HG03108 (cell line): ENCODE results near the gene APBB2.
"Not testable (repeated sequence)": the region's sequence is repeated elsewhere in the genome, so short reads cannot be mapped to it uniquely, and the experiment has no call there.

Experiments
- ATAC-seq: cut with Tn5 transposase; IDR thresholded peaks from one replicate; pipeline ENCODE4 v1.9.1; 2021; ENCODE audit warnings: moderate library complexity; ENCODE audit not compliant: unreplicated experiment

APBB2 gene

DNA sequence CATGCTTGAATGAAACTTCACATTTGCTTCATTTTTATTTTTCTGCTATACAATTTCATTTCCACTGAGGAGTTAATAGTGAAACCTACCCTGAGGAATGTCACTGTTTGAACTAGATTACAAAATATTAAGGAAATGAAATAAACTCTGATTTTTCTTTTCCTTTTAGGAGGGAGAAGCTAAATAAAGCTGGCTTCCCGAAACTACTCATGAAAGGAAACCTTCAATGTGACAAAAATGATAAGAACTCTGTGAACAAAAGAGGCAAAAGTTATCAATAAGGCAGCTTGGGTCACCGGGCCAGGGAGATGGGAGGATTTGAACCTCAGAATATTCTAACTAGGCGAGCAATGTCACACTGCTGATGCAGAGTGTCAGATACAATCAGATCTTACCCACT is 185.2 kb downstream of the APBB2 start:
- no peak for ATAC-seq

DNA sequence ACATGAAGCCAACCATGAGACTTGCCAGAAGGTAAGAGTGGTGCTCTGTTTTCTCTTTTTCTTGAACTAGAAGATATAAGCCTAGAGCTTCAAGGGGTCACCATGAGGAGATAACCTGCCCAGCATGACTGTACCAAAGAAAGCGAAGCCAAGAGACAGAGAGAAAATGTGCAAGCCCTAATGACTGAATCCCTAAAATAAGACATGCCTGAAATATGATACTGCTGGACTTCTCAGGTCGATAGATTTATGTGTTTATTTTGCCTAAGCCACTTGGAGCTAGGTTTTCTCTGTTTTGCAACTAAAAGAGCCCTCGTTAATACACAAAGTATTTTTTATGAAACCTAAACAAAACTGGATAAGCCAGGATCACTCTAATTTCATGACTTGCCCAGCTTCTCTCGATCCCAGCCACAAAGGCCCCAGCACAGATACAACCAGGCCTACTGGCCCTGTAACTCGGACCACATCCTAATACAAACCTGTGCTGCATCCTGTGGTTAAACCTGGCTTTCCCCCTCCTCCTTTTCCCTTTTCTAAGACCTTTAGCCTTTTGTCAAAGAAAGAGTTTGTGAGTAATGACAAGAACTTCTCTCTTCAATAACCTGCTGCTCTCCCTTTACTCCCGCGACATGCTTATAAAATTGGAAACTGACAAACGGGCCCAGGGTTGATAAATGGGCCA is 185.8 kb downstream of the APBB2 start:
- ATAC-seq: no peak

DNA sequence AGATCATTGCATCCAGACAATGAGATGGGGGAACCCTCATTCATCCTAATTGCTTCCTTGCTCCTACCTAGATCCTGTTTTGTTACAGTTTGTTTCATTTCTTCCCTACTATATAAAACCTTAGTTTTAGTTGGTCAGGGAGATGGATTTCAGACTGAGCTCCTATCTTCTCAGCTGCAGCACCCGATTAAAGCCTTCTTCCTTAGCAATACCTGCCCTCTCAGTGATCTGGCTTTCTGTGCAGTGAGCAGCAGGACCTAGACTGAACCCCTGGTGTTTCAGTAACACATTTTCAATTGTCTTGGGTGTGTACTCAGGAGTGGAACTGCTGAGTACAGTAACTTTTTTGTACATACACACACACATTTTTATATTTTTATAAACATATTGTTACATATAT is 187.4 kb downstream of the APBB2 start:
- no peak for ATAC-seq

DNA sequence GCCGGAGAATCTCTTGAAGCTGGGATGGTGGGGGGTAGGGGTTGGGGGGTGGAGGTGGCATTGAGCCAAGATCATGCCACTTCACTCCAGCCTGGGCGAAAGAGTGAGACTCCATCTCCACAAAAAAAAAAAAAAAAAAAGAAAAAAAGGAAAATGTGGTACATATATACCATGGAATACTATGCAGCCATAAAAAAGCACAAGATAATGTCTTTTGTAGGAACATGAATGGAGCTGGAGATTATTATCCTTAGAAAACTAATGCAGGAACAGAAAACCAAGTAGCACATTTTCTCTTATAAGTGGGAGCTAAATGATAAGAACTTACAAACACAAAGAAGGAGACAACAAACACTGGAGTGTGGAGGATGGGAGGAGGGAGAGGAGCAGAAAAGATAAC is 188.5 kb downstream of the APBB2 start:
- ATAC-seq: no peak

DNA sequence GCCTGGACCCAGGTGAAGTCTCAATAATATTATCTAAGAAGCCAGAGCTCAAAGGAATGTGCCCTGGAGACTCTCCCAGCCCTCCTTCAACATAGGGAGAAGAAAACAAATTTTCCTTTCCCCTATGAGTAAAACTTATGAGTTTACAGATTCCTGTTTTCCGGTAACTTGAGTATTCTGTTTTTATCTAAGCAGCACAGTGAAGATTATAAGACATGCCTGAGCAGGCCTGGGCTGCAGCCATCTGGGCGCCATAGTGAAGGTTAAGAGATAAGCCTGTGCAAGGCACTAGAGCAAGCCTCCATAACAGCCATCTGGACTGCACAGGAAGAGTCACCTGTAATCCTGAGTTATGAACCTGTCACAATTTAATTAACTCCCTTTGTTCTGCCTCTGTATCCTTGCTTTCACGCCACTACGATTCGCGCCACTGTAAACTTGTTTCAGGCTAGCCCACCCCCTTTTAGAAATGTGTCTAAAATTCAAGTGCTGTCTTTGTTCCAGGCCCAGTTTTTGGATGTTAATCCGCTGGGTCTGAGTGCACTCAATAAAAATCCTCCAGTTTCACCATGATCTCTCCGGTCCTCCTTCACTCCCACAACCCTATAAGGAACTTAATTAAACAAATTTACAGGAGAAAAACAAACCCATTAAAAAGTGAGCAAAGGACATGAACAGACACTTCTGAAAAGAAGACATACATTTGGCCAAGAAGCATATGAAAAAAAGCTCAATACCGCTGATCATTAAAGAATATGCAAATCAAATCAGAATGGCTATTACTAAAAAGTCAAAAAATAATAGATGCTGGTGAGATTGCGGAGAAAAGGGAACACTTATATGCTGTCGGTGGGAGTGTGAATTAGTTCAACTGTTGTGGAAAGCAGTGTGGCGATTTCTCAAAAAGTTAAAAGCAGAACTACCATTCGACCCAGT is 189.5 kb downstream of the APBB2 start:
- no peak for ATAC-seq

DNA sequence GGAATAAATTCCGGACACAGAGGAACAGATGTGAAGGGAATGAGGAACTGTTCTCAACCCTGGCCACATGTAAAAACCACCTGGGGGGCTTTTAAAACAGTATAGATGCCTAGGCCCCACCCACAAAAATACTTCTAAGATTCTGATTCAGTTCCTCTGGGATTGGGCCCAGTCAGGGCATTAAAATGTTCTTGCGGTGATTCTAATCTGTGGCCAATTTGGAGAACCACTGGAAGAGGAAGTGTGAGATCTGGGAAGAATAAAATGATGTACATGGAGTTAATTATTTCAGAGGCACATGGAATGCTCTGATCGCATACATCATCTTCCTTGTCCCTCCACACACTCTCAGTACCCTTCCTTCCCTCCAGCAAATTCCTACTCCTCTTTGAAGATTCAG is 192.2 kb downstream of the APBB2 start:
- ATAC-seq: no peak

DNA sequence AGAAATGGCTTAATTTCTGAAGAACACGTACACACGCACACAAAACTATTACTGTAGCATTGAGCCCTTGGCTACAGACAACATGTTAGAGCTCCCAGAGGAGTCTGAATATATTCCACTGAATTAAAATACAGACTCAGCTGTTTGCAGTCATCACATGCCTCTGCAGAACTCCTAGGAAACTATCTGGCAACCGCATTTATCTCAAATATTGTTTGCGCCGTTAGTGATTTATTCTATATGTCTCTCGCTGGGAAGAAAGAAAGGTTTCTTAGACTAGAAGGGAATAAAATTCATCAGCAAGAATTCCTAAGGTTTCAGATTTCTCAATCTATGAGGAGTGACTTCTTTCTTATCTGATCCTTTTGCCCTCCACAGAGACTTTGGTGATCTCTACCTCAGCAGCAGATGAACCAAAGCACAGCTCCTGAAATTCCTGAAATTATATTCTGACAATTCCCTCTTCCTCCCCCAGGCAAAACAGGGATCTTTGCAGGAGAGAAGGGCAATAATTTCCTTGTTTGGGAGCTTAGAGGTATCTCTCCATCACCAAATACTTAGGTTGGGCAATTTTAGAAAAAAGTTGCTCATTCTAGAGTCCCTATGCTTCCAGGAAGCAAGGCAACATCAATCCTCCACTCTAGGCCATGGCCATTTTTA is 199.2 kb downstream of the APBB2 start:
- no peak for ATAC-seq

DNA sequence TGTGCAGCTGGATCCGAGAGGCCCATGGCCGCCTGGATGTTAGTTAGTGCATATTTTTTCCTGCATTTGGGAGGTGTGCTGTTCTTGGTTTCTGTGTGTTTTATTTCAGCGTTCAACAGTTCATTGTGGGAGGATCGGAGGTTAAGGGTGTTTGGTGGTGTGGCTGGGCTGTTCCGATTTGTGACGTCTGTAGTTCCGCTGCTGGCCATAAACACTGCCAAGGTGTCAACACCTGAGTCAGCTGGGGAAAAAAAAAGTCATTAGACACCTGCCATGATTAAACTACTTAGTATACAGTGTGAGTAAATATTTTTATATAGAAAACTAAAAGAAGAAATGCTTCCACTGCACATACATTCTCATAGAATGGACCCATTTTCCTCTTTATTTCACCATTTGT is 200.2 kb downstream of the APBB2 start:
- no peak for ATAC-seq

DNA sequence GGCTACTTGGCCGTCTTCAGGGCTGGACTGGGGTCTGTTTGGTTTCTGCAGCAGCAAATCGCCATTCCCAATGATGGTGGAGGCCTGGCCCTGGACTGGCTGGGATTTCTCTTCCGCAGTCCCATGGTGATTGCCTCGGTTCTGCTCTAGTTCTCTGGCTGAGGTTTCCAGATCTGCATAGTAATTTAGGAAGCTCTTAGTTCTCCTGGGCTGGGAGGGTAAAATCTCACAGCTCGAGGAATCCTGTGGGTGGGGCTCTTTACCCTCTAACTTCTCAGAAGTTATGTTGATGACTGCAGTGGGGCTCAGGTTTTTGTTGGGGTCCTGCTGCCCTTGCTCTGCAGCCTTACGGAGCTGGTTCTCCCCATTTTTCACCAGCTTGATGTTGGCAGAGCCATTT is 200.6 kb downstream of the APBB2 start:
- no peak for ATAC-seq

DNA sequence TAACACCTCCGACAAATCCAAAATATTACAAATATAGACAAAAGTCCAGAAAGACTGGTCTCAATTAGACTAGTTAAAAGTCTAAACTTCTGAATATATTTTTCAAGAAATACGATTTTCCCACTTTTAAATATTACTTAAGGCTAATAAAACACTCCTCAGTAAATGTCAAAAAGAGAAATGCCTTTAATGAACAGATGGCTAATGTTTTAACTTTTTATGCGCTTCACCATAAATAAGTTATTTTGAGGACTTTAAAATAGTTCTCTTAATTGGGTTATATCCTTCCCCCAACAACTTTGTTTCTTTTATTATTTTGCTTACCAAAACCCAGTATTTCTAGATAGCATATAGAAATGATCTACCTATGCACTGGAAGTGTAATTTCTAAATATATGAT is 201.4 kb downstream of the APBB2 start:
- no peak for ATAC-seq

DNA sequence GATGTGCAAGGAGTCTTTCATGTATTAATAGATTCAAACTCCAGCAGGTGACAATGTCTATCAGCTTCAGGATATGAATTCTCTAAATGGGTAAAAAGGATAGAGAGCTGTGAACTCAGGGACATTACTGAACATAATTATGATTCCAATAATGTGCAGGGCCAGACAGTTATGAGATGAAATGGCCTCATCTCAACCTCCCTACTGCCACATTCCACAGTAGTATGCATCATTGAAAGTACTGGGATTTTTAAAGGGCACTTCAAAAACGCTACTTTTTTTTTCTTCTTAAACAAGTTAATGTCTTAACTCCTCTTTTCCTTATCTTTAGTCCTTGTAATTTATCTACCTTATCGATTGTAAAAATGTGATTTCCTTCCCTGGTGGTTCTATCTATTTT is 202.0 kb downstream of the APBB2 start:
- ATAC-seq: no peak

DNA sequence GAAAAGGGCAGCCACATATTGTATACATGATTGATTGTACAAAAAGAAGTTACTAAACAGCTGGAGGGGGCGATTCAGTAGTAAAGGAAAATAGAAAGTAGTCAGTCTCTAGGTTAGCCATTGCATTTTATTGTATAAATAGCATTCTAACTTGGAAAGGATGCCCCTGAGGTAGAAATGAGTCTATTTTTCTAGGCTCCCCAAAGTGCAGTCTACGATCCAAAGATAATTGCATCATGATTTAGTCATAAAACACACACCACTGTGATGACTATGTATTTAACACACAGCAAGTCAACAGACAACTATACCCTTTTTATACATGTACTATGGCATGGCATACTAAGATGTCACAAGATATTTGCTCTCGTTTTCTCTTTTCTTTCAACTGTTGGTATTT is 204.9 kb downstream of the APBB2 start:
- ATAC-seq: no peak

DNA sequence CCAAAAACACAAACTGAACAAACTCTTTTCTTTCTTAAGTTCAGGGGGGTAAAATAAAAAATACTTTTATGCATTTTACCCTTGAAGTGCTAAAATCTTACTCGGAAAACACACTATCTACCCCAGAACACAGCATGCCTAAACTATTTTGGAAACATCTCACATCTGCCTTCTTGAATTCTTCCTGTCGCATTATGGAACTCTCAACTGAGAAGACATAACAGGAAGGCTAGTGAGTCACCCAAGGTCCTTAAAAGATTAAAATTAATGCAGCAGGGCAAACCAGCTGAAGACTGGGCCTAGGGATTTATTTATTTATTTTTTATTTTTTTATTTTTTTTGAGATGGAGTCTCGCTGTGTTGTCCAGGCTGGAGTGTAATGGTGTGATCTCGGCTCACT is 208.2 kb downstream of the APBB2 start:
- no peak for ATAC-seq

DNA sequence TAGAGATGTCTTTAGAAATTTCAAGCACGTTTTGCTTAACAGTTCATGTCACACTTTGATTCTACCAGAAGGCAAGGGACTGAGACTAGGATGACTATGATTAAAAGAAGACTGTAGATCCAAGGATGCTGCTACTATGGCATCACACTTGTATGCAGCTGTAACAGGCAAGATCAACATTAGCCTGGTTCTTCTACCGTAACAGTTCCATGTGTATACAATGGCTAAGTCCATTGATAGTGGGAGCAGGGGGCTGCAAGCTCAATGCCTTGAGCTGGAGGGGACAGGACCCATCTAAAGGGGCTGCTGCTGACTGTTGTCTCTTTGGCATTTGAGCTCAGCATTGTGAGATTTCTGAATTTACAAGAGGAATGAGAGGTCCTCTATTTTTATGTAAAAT is 212.0 kb downstream of the APBB2 start:
- ATAC-seq: no peak

DNA sequence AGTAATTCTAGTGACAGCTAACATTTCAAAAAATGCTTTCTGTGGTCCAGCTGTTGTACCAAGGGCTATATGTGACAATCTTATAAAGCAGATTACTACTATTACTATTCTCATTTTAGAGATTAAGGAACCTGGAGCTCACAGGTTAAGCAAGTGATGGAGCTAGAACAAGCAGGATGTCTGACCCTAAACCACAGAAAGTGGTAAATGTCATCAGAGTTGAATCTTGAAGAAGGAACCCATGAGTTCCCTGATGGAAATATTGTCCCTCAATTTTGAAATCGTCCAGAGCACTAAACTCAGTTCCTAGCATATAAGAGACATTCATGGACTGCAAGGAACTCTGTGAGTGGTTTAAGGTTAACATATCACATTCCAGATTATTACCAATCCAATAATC is 214.0 kb downstream of the APBB2 start:
- ATAC-seq: no peak

DNA sequence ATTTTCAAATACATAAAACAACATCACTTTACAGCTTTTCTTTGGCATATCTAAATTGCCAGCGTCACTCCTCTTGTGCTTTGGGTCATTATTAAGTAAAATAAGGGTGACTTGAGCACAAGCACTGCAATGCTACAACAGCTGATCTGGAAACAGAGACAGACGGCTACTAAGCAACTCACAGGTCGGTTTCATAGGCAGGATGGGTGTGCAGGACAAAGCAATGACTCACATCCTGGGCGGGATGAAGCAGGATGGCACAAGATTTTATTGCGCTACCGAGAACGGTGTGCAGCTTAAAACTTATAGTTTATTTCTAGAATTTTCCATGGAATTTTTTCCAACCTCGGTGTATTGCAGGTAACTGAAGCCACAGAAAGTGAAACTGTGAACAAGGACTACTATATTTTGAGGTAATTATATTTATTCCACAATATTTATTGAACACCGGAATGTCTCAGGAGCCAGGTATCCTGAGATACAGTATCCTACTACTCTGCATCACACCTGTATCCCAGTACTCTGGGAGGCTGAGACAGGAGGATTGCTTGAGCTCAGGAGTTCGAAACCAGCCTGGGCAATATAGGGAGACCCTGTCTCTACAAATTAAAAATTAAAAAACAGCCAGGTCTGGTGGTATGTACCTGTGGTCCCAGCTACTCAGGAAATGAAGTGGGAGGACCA is 215.5 kb downstream of the APBB2 start:
- no peak for ATAC-seq

DNA sequence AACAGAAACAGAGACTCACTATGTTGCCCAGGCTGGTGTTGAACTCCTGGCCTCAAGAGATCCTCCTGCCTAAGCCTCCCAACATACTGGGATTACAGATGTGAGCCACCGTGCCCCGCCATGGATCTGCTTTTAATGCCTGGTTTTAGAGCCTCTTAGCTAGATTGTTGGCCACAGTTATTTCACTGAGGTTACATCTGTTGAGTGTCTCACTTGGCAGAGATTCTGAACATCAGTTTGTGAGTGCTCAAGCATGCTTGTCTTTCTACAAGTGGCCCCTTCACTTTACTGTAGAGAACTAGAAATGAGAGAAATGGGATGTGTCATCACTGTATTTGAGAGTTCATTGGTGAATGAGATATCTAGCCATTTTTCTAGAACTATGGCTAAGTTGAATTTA is 218.5 kb downstream of the APBB2 start:
- ATAC-seq: no peak

DNA sequence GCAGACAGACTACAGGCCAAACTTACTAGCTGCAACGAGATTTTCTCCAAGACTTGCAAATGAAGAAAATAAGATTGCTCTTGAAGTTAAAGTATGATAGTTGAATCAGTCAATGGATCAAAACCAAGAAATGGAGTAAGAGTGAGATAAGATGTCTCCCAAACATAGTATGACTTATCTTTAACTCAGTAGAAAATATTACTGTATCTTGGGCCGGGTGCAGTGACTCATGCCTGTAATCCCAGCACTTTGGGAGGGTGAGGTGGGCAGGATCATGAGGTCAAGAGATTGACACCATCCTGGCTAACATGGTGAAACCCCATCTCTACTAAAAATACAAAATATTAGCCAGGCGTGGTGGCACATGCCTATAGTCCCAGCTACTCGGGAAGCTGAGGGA is 220.0 kb downstream of the APBB2 start:
- not testable (repeated sequence) for ATAC-seq

DNA sequence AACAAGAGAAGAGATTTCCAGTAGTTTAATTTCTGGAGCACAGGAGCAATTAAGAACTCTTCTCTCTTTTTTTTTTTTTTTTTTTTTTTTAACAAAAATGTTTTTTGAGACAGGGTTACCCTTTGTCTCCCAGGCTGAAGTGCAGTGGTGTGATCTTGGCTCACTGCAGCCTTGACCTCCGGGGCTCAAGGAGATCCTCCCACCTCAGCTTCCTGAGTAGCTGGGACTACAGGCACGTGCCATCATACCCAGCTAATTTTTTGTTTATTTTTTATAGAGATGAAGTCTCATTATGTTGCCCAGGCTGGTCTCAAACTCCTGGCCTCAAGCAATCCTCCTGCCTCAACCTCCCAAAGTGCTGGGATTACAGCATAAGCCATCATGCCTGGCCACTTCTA is 221.0 kb downstream of the APBB2 start:
- not testable (repeated sequence) for ATAC-seq

DNA sequence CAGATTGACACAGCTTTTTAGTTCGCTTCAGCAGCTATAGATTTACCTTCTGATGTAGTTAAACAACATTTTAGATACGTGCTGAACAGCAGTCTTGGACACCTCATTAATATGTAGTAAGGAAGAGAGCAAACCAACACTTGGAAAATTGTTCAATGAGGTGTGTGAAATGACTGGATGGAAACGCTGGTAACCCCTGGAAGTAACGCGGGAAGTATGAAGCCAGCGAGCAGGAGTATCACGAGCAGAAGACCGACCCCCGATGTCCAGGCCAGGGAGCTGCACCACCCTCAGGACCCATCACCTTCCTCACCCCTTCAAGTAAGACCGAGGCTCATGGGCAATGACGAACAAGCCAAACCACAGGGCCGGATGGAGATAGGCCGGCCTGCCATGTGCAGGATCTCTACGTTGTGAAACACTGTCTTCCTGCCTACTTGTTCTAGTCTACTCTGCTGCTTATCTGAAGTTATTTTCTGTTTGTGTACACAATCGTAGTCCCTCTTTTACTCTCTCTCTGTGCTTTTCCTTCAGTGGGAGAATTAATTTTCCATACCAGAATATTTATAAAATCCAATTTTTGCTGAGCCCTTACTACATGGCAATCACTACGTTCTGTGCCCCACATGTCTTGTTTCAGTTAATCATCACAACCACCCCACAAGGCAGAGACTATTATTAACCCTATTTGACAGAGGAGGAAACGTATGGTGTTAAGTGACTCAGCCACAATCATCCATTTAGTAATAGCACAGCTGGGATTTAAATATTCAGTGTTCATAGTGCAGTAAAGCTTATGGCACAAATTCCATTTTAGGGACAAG is 221.7 kb downstream of the APBB2 start:
- ATAC-seq: peak; percentile 65
